Panc1 (cell line): ENCODE measurements around the gene GALNT10. TPM values are rescaled to one million over a fixed set of nuclear protein-coding genes. Genes with fewer than 3 reads are reported as not detected.

Source experiments
- ATAC-seq: fragments of 200-7000 bp; cut with Tn5 transposase; 2 replicates; pipeline ENCODE4 v1.9.1; 2020; ENCODE audit warnings: mild to moderate bottlenecking, moderate library complexity
- BruUV-seq: library from RNA; stranded (reverse); fragments of 400-500 nt; replicated peaks from 2 replicates; lab custom pipeline; 2021; lab: Mats Ljungman, UMichigan
- CTCF ChIA-PET: fragments of 300-600 bp; sonication (Branson Sonifier 250); formaldehyde crosslinking; loops from one replicate; lab custom pipeline; 2022; ENCODE audit warnings: antibody characterized with exemption; lab: Charles Lee
- POLR2A ChIA-PET: fragments of 300-600 bp; sonication (Branson Sonifier 250); formaldehyde crosslinking; loops from one replicate; lab custom pipeline; 2022; ENCODE audit warnings: antibody characterized with exemption; lab: Charles Lee
- DNase-seq: peaks from one replicate; pipeline ENCODE4 v3.0.0-alpha.2; 2010; ENCODE audit warnings: low read depth, low spot score
- H3K27ac ChIP-seq: 2 replicates; pipeline ENCODE4 v1.5.1; 2011; ENCODE audit warnings: mild to moderate bottlenecking, low read length, inconsistent platforms
- H3K27me3 ChIP-seq: fragments of 200-500 bp; sonication (Bioruptor generic); 2 replicates; pipeline ENCODE4 v1.6.0; 2014; ENCODE audit warnings: low read length, inconsistent platforms; ENCODE audit not compliant: control insufficient read depth, insufficient read depth
- H3K36me3 ChIP-seq: fragments of 200-500 bp; sonication (Bioruptor generic); 2 replicates; pipeline ENCODE4 v1.5.1; 2014; ENCODE audit warnings: inconsistent platforms, mild to moderate bottlenecking, low read length, moderate library complexity; ENCODE audit not compliant: control insufficient read depth, insufficient read depth
- H3K4me1 ChIP-seq: 2 replicates; pipeline ENCODE4 v1.5.1; 2011; ENCODE audit warnings: inconsistent platforms, mild to moderate bottlenecking, low read length, moderate library complexity; ENCODE audit not compliant: control insufficient read depth, insufficient read depth
- H3K4me3 ChIP-seq, 2 experiments: 2 replicates each; pipeline ENCODE4 v1.5.1; 2011 to 2012; ENCODE audit warnings: low read depth in 2 of 2, low read length in 2 of 2, mild to moderate bottlenecking in 2 of 2, inconsistent platforms in 1 of 2, moderate library complexity in 1 of 2
- H3K9me3 ChIP-seq: fragments of 200-500 bp; sonication (Bioruptor generic); 2 replicates; pipeline ENCODE4 v1.5.1; 2014; ENCODE audit warnings: low read depth, mild to moderate bottlenecking, inconsistent platforms, low read length, moderate library complexity; ENCODE audit not compliant: control insufficient read depth, insufficient read depth
- POLR2AphosphoS5 ChIP-seq: IDR thresholded peaks from 2 replicates; pipeline ENCODE4 v1.6.1; 2012; ENCODE audit warnings: mild to moderate bottlenecking, low read depth, low read length, moderate library complexity
- SIN3A ChIP-seq: IDR thresholded peaks from 2 replicates; pipeline ENCODE4 v1.6.1; 2012; ENCODE audit warnings: low read depth, mild to moderate bottlenecking, low read length, moderate library complexity, borderline replicate concordance; ENCODE audit not compliant: insufficient read depth
- TCF7L2 ChIP-seq: IDR thresholded peaks from 2 replicates; pipeline ENCODE4 v1.6.1; 2011; ENCODE audit warnings: mild to moderate bottlenecking, low read depth, low read length, inconsistent platforms
- in situ Hi-C: cut with HindIII; loops from 2 replicates; pipeline ENCODE4 v1.10.0; 2016; ENCODE audit warnings: low sequenced_read_pairs, low pct_unique_long_range_greater_than_20kb
- intact Hi-C: fragments of 100-400 bp; cut with micrococcal nuclease; formaldehyde crosslinking; loops from one replicate; pipeline ENCODE4 v1.10.0; 2022; ENCODE audit not compliant: unreplicated experiment
- total RNA-seq: library from RNA; stranded (reverse); gene quantifications from one replicate; pipeline ENCODE4 v1.2.1, GENCODE V29; 2021; ENCODE audit not compliant: unreplicated experiment
- TF ChIP-seq, protein P1 (sequence below), 2 experiments: IDR thresholded peaks; 2 replicates each; pipeline ENCODE4 v1.6.1; 2011 to 2012; ENCODE audit warnings: low read depth in 2 of 2, control low read depth in 1 of 2, low read length in 1 of 2, mild to moderate bottlenecking in 1 of 2, moderate library complexity in 1 of 2; ENCODE audit not compliant: insufficient read depth in 1 of 2
- TF ChIP-seq, protein P2 (sequence below): fragments of 450-650 bp; IDR thresholded peaks from 2 replicates; pipeline ENCODE4 v1.5.1; 2017; ENCODE audit warnings: mild to moderate bottlenecking

GALNT10 gene
- total RNA-seq, 1 experiment from 2014 or later, result 50.5 TPM

DNA sequence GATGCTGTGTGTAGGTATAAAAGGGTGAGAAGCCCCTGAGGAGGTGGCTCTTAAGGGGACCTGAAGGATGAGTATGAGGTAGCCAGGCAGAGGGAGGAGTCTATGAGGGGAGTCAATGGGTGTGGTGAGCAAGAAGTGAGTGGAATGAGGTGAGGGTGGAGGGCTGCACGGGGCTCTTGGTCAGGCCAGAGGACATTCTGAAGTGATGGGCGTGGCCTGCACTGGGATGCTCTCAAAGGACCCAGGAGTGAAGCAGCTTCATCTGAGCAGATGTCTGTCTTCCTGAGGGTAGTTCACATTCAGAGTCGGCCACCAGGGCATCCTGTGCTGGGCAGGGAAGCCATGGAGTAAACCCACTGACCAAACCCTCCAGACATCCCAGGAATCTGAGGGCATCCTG lies 210.1 kb downstream of the GALNT10 start:
- intact Hi-C loops, result loop anchor here (5.0 to 10.0 kb wide), 2 partner anchors 203 to 426 kb away; no protein-coding TSS in a partner anchor
- no TSS peak for BruUV-seq
- H3K27me3 ChIP-seq, result no peaks in the 10 kb centered on the region
- POLR2A ChIA-PET, result no interaction called here
- no peak for DNase-seq
- H3K4me1 ChIP-seq, result no peaks in the 10 kb centered on the region
- CTCF ChIA-PET, result no interaction called here
- in situ Hi-C loops, result no loop called here
- no peaks in the 10 kb centered on the region for H3K36me3 ChIP-seq
- ATAC-seq, result no peak
- H3K9me3 ChIP-seq, result no peaks in the 10 kb centered on the region
- H3K27ac ChIP-seq, result no peak overlapping the region
- no peak overlapping the region for H3K4me3 ChIP-seq
- TF ChIP-seq SIN3A (no peak), POLR2AphosphoS5 (no peak)

DNA sequence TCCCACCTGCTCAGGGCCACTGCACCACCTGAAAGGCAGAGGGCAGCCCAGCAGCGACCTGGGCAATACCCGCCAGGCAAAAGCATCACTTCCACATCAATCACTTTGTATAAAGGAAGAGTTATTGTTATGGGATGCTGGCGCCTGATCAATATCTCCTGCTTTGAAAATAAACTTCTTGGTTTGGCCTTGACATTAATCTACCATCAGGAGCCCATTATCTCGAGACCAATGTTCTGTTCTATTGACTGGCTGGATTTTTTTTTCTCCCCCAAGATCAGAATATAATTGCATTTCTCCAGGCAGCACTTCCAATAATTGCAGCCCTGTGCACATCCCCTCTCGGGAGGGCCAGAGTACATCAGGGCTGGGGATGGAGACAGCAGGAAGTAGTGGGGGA lies 210.8 kb downstream of the GALNT10 start:
- BruUV-seq, result no TSS peak
- H3K4me3 ChIP-seq, result no peak overlapping the region
- CTCF ChIA-PET, result no interaction called here
- no peak for TF ChIP-seq POLR2AphosphoS5
- no peaks in the 10 kb centered on the region for H3K27me3 ChIP-seq
- H3K36me3 ChIP-seq, result no peaks in the 10 kb centered on the region
- intact Hi-C loops (loop anchor here (5.0 to 10.0 kb wide), 2 partner anchors 204 to 427 kb away; no protein-coding TSS in a partner anchor), in situ Hi-C loops (no loop called here)
- DNase-seq (no peak), ATAC-seq (no peak)
- no peaks in the 10 kb centered on the region for H3K4me1 ChIP-seq
- POLR2A ChIA-PET, result no interaction called here
- H3K27ac ChIP-seq, result no peak overlapping the region
- no peaks in the 10 kb centered on the region for H3K9me3 ChIP-seq

DNA sequence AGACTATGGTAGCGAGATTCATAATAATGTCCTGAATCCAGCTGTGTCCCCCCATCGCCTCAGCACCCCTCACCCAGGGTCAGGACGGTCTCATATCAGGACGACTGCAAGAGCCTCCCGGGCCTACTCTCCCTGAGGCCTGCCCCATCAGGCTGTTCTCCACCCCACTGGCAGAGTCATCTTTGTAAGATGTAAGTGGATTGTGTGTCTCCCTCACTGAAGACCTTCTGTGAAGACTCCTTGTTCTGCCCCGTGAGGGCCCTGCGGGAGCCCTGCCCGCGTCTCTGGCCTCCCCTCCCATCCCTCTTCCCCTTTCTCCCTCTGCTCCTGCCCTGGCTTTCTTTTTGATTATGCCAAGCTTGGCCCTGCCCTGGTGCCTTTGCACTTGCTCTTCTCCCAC lies 211.4 kb downstream of the GALNT10 start:
- no peak overlapping the region for H3K4me3 ChIP-seq
- H3K9me3 ChIP-seq, result no peaks in the 10 kb centered on the region
- no peak overlapping the region for H3K27ac ChIP-seq
- ChIA-PET CTCF (no interaction called here), POLR2A (no interaction called here)
- in situ Hi-C loops, result no loop called here
- DNase-seq, result no peak
- no peaks in the 10 kb centered on the region for H3K27me3 ChIP-seq
- TF ChIP-seq, protein P1, sequence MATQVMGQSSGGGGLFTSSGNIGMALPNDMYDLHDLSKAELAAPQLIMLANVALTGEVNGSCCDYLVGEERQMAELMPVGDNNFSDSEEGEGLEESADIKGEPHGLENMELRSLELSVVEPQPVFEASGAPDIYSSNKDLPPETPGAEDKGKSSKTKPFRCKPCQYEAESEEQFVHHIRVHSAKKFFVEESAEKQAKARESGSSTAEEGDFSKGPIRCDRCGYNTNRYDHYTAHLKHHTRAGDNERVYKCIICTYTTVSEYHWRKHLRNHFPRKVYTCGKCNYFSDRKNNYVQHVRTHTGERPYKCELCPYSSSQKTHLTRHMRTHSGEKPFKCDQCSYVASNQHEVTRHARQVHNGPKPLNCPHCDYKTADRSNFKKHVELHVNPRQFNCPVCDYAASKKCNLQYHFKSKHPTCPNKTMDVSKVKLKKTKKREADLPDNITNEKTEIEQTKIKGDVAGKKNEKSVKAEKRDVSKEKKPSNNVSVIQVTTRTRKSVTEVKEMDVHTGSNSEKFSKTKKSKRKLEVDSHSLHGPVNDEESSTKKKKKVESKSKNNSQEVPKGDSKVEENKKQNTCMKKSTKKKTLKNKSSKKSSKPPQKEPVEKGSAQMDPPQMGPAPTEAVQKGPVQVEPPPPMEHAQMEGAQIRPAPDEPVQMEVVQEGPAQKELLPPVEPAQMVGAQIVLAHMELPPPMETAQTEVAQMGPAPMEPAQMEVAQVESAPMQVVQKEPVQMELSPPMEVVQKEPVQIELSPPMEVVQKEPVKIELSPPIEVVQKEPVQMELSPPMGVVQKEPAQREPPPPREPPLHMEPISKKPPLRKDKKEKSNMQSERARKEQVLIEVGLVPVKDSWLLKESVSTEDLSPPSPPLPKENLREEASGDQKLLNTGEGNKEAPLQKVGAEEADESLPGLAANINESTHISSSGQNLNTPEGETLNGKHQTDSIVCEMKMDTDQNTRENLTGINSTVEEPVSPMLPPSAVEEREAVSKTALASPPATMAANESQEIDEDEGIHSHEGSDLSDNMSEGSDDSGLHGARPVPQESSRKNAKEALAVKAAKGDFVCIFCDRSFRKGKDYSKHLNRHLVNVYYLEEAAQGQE (IDR thresholded peaks at IDR 0.05; ENCODE audit: insufficient read depth in 1 of 2, low read depth in 2 of 2, low read length in 1 of 2), result no peak
- no peak for TF ChIP-seq SIN3A
- TF ChIP-seq TCF7L2, result no peak
- TF ChIP-seq, protein P2, sequence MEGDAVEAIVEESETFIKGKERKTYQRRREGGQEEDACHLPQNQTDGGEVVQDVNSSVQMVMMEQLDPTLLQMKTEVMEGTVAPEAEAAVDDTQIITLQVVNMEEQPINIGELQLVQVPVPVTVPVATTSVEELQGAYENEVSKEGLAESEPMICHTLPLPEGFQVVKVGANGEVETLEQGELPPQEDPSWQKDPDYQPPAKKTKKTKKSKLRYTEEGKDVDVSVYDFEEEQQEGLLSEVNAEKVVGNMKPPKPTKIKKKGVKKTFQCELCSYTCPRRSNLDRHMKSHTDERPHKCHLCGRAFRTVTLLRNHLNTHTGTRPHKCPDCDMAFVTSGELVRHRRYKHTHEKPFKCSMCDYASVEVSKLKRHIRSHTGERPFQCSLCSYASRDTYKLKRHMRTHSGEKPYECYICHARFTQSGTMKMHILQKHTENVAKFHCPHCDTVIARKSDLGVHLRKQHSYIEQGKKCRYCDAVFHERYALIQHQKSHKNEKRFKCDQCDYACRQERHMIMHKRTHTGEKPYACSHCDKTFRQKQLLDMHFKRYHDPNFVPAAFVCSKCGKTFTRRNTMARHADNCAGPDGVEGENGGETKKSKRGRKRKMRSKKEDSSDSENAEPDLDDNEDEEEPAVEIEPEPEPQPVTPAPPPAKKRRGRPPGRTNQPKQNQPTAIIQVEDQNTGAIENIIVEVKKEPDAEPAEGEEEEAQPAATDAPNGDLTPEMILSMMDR, result no peak
- no peak for TF ChIP-seq POLR2AphosphoS5
- BruUV-seq, result no TSS peak
- H3K4me1 ChIP-seq, result no peaks in the 10 kb centered on the region
- H3K36me3 ChIP-seq, result no peaks in the 10 kb centered on the region
- ATAC-seq, result no peak
- intact Hi-C loops, result loop anchor here (5.0 to 10.0 kb wide), 2 partner anchors 205 to 427 kb away; no protein-coding TSS in a partner anchor
